Stomach (tissue), 4 donors: Measurements from ENCODE around the gene CBLB.

Experiments used
- EP300 ChIP-seq: sonication (generic); formaldehyde crosslinking; IDR thresholded peaks from one replicate; pipeline ENCODE4 v1.6.1; 2017; ENCODE audit warnings: antibody characterized with exemption
- POLR2A ChIP-seq, 4 donors: fragments of 450-650 bp; IDR thresholded peaks; one replicate each; pipeline ENCODE4 v1.6.1; 2016; ENCODE audit warnings: antibody characterized with exemption in 4 of 4, control low read depth in 2 of 4, mild to moderate bottlenecking in 1 of 4, moderate library complexity in 1 of 4
- POLR2AphosphoS5 ChIP-seq, 3 donors: sonication (generic); formaldehyde crosslinking; IDR thresholded peaks; one replicate each; pipeline ENCODE4 v1.6.1; 2016; ENCODE audit warnings: antibody characterized with exemption in 3 of 3
- TF ChIP-seq, protein P1 (sequence below), 7 experiments: fragments of 450-650 bp in 4 of 7; fragments of 200-600 bp in 3 of 7; sonication (generic) in 3 of 7; IDR thresholded peaks; one replicate each; pipeline ENCODE4 v1.5.1; 2016 to 2019; ENCODE audit warnings: antibody characterized with exemption in 7 of 7, control low read depth in 2 of 7, mild to moderate bottlenecking in 1 of 7

GRCh38 chr3:105830836-105831235, 38.0 kb downstream of the CBLB start:
- TF ChIP-seq POLR2AphosphoS5 (IDR thresholded peaks at IDR 0.05) (no peak), POLR2A (IDR thresholded peaks at IDR 0.05) (no peak), EP300 (no peak)
- TF ChIP-seq, protein P1, sequence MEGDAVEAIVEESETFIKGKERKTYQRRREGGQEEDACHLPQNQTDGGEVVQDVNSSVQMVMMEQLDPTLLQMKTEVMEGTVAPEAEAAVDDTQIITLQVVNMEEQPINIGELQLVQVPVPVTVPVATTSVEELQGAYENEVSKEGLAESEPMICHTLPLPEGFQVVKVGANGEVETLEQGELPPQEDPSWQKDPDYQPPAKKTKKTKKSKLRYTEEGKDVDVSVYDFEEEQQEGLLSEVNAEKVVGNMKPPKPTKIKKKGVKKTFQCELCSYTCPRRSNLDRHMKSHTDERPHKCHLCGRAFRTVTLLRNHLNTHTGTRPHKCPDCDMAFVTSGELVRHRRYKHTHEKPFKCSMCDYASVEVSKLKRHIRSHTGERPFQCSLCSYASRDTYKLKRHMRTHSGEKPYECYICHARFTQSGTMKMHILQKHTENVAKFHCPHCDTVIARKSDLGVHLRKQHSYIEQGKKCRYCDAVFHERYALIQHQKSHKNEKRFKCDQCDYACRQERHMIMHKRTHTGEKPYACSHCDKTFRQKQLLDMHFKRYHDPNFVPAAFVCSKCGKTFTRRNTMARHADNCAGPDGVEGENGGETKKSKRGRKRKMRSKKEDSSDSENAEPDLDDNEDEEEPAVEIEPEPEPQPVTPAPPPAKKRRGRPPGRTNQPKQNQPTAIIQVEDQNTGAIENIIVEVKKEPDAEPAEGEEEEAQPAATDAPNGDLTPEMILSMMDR (IDR thresholded peaks at IDR 0.05) = no peak
